Stimulated activated CD4-positive, alpha-beta T cell treated with anti-CD3 and anti-CD28 coated beads, Interleukin-2, amount 100 ng/mL, for 4 hours (primary cell): ENCODE measurements around the gene OXSM.

ENCODE experiments used
- DNase-seq: peaks from one replicate; pipeline ENCODE4 v3.0.0-alpha.2; 2020; ENCODE audit warnings: low read depth

Gene OXSM

GRCh38 chr3:25789596-25790556 is at the start of gene OXSM:
Gene OXSM (plus strand): TSS chr3:25790090. CDS start chr3:25791021, 931 bp downstream.
- peak; percentile 94 for DNase-seq

GRCh38 chr3:25744470-25744869 is 45.4 kb upstream of the OXSM start:
- DNase-seq: no peak

- no peak for DNase-seq
Observed at GRCh38 chr3:25747033-25747432, 42.9 kb upstream of the OXSM start.

- no peak for DNase-seq
Observed at GRCh38 chr3:25748189-25748588, 41.7 kb upstream of the OXSM start.

GRCh38 chr3:25749031-25749581 is 40.8 kb upstream of the OXSM start:
- DNase-seq: no peak

GRCh38 chr3:25751048-25751447 is 38.8 kb upstream of the OXSM start:
- DNase-seq: no peak

GRCh38 chr3:25751725-25752124 is 38.2 kb upstream of the OXSM start:
- no peak for DNase-seq

GRCh38 chr3:25768851-25769250 is 21.0 kb upstream of the OXSM start:
- DNase-seq: no peak

- no peak for DNase-seq
Observed at GRCh38 chr3:25775936-25776335, 14.0 kb upstream of the OXSM start.

- DNase-seq: no peak
Observed at GRCh38 chr3:25780618-25781017, 9.3 kb upstream of the OXSM start.

GRCh38 chr3:25781145-25781757 is 8.6 kb upstream of the OXSM start:
- no peak for DNase-seq

- no peak for DNase-seq
Observed at GRCh38 chr3:25781758-25782594, 7.9 kb upstream of the OXSM start.

- DNase-seq: no peak
Observed at GRCh38 chr3:25782636-25782937, 7.3 kb upstream of the OXSM start.

GRCh38 chr3:25782938-25783660 is 6.8 kb upstream of the OXSM start, which contains the start of gene NGLY1:
Gene NGLY1 (minus strand): TSS chr3:25783443. CDS start chr3:25783390, 53 bp downstream.
- DNase-seq: peak; percentile 81

- no peak for DNase-seq
Observed at GRCh38 chr3:25783661-25784512, 6.0 kb upstream of the OXSM start.

GRCh38 chr3:25784971-25785370 is 4.9 kb upstream of the OXSM start:
- no peak for DNase-seq

GRCh38 chr3:25785826-25786225 is 4.1 kb upstream of the OXSM start:
- no peak for DNase-seq

- DNase-seq: no peak
Observed at GRCh38 chr3:25787689-25788088, 2.2 kb upstream of the OXSM start.

- no peak for DNase-seq
Observed at GRCh38 chr3:25789209-25789595, 688 bp upstream of the OXSM start.

- no peak for DNase-seq
Observed at GRCh38 chr3:25801786-25802185, 11.9 kb downstream of the OXSM start.

GRCh38 chr3:25803833-25804232 is 13.9 kb downstream of the OXSM start:
- no peak for DNase-seq
